ENCODE data around the gene CAMK1D. TPM values are rescaled to one million over a fixed set of nuclear protein-coding genes. Genes with fewer than 3 reads are reported as not detected.
"Not testable (repeated sequence)": the region's sequence is repeated elsewhere in the genome, so short reads cannot be mapped to it uniquely, and the experiment has no call there.

The CAMK1D gene
- total RNA-seq, 1 experiment from 2014 or later = 10.2 TPM

GRCh38 chr10:12308736-12309375 is 40.5 kb upstream of the CAMK1D start (continued):
- TF ChIP-seq PRDM15 (CRISPR knock-in tag; IDR thresholded peaks at IDR 0.05) = no peak
- TF ChIP-seq, protein P1, sequence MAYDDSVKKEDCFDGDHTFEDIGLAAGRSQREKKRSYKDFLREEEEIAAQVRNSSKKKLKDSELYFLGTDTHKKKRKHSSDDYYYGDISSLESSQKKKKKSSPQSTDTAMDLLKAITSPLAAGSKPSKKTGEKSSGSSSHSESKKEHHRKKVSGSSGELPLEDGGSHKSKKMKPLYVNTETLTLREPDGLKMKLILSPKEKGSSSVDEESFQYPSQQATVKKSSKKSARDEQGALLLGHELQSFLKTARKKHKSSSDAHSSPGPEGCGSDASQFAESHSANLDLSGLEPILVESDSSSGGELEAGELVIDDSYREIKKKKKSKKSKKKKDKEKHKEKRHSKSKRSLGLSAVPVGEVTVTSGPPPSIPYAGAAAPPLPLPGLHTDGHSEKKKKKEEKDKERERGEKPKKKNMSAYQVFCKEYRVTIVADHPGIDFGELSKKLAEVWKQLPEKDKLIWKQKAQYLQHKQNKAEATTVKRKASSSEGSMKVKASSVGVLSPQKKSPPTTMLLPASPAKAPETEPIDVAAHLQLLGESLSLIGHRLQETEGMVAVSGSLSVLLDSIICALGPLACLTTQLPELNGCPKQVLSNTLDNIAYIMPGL (CRISPR knock-in tag; IDR thresholded peaks at IDR 0.05) = no peak
- TF ChIP-seq, protein P2, sequence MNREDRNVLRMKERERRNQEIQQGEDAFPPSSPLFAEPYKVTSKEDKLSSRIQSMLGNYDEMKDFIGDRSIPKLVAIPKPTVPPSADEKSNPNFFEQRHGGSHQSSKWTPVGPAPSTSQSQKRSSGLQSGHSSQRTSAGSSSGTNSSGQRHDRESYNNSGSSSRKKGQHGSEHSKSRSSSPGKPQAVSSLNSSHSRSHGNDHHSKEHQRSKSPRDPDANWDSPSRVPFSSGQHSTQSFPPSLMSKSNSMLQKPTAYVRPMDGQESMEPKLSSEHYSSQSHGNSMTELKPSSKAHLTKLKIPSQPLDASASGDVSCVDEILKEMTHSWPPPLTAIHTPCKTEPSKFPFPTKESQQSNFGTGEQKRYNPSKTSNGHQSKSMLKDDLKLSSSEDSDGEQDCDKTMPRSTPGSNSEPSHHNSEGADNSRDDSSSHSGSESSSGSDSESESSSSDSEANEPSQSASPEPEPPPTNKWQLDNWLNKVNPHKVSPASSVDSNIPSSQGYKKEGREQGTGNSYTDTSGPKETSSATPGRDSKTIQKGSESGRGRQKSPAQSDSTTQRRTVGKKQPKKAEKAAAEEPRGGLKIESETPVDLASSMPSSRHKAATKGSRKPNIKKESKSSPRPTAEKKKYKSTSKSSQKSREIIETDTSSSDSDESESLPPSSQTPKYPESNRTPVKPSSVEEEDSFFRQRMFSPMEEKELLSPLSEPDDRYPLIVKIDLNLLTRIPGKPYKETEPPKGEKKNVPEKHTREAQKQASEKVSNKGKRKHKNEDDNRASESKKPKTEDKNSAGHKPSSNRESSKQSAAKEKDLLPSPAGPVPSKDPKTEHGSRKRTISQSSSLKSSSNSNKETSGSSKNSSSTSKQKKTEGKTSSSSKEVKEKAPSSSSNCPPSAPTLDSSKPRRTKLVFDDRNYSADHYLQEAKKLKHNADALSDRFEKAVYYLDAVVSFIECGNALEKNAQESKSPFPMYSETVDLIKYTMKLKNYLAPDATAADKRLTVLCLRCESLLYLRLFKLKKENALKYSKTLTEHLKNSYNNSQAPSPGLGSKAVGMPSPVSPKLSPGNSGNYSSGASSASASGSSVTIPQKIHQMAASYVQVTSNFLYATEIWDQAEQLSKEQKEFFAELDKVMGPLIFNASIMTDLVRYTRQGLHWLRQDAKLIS (CRISPR knock-in tag; IDR thresholded peaks at IDR 0.05; ENCODE audit: borderline replicate concordance) = no peak
- no peak for TF ChIP-seq PRRX2 (CRISPR knock-in tag; IDR thresholded peaks at IDR 0.05)
- no peak for TF ChIP-seq ZNF263 (CRISPR knock-in tag; IDR thresholded peaks at IDR 0.05; ENCODE audit: low read depth)
- TF ChIP-seq ZNF425 (CRISPR knock-in tag; conservative IDR thresholded peaks at IDR 0.05) = no peak
- no peak for TF ChIP-seq CBFB (CRISPR knock-in tag; IDR thresholded peaks at IDR 0.05; ENCODE audit: low read depth)
- TF ChIP-seq FOXK1 (CRISPR knock-in tag; IDR thresholded peaks at IDR 0.05) = no peak

DNA sequence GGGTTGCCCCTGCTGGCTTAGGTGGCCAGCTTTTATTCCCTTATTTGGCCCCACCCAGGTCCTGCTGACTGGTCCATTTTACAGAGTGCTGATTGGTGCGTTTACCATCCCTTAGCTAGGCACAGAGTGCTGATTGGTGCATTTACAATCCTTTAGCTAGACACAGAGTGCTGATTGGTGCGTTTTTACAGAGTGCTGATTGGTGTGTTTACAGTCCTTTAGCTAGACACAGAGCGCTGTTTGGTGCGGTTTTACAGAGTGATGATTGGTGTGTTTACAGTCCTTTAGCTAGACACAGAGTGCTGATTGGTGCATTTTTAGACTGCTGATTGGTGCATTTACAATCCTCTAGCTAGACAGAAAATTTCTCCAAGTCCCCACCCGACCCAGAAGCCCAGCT is 39.6 kb upstream of the CAMK1D start:
- ATAC-seq; H3K4me3 Mint-ChIP-seq; DNase-seq (ENCODE audit: low spot score); H3K4me1 Mint-ChIP-seq; H3K9me3 Mint-ChIP-seq; CTCF ChIA-PET; H3K36me3 Mint-ChIP-seq; H3K27ac Mint-ChIP-seq; H3K27me3 Mint-ChIP-seq (ENCODE audit: low read depth): not testable (repeated sequence)
- POLR2A ChIA-PET = interaction anchor here (0.6 kb wide), 1 partner anchor 12 kb away, joined by 3 read pairs; no protein-coding TSS in a partner anchor
- TF ChIP-seq NFYB (CRISPR knock-in tag; conservative IDR thresholded peaks at IDR 0.05; ENCODE audit: low read depth) = peak; percentile 62

DNA sequence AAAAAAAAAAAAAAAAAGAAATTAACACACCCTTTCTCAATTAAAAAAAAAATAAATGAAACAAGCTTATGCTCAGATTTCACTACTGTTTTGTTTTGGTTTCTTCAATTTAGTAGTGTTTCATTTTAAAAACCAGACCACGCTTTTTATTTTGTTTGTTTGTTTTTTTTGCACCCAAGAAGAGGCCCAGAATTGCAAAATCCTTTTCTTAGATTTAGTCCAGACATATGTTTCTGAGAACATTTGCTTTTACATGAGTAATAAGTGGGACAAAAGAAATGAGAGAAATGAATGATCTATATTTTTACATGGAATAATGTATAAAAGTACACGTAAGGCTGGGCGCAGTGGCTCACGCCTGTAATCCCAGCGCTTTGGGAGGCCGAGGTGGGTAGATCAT is 34.5 kb upstream of the CAMK1D start:
- ChIA-PET POLR2A (no interaction called here), CTCF (no interaction called here)
- H3K4me1 Mint-ChIP-seq = no peaks in the 10 kb centered on the region
- H3K9me3 Mint-ChIP-seq = peaks cover 1% of the 10 kb centered on the region
- no peak for ATAC-seq
- H3K36me3 Mint-ChIP-seq = no peaks in the 10 kb centered on the region
- no peaks in the 10 kb centered on the region for H3K27me3 Mint-ChIP-seq (ENCODE audit: low read depth)
- DNase-seq (ENCODE audit: low spot score) = no peak
- H3K27ac Mint-ChIP-seq = no peak overlapping the region
- no peak overlapping the region for H3K4me3 Mint-ChIP-seq
- no peak for TF ChIP-seq RELA (CRISPR knock-in tag; IDR thresholded peaks at IDR 0.05; ENCODE audit: borderline replicate concordance)
- TF ChIP-seq IRF1 (CRISPR knock-in tag; IDR thresholded peaks at IDR 0.05) = no peak
- TF ChIP-seq KAT7 (CRISPR knock-in tag; IDR thresholded peaks at IDR 0.05; ENCODE audit: borderline replicate concordance) = no peak
- no peak for TF ChIP-seq CREB1 (CRISPR knock-in tag; IDR thresholded peaks at IDR 0.05)
- TF ChIP-seq, protein P3, sequence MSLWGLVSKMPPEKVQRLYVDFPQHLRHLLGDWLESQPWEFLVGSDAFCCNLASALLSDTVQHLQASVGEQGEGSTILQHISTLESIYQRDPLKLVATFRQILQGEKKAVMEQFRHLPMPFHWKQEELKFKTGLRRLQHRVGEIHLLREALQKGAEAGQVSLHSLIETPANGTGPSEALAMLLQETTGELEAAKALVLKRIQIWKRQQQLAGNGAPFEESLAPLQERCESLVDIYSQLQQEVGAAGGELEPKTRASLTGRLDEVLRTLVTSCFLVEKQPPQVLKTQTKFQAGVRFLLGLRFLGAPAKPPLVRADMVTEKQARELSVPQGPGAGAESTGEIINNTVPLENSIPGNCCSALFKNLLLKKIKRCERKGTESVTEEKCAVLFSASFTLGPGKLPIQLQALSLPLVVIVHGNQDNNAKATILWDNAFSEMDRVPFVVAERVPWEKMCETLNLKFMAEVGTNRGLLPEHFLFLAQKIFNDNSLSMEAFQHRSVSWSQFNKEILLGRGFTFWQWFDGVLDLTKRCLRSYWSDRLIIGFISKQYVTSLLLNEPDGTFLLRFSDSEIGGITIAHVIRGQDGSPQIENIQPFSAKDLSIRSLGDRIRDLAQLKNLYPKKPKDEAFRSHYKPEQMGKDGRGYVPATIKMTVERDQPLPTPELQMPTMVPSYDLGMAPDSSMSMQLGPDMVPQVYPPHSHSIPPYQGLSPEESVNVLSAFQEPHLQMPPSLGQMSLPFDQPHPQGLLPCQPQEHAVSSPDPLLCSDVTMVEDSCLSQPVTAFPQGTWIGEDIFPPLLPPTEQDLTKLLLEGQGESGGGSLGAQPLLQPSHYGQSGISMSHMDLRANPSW (CRISPR knock-in tag; conservative IDR thresholded peaks at IDR 0.05; ENCODE audit: low read depth) = no peak
- no peak for TF ChIP-seq NR1H2 (CRISPR knock-in tag; IDR thresholded peaks at IDR 0.05)
- TF ChIP-seq ESRRA (CRISPR knock-in tag; IDR thresholded peaks at IDR 0.05; ENCODE audit: borderline replicate concordance) = no peak

Measured in WTC11 (cell line).